ENCODE data around the gene PANK1. TPM values are rescaled to one million over a fixed set of nuclear protein-coding genes. Genes with fewer than 3 reads are reported as not detected.

The PANK1 gene
- total RNA-seq, 4 donors from 2014 or later: 1.3 to 5.9 (median 4.2) TPM

GRCh38 chr10:89563311-89563710, 81.7 kb downstream of the PANK1 start:
- no peak for TF ChIP-seq CTCF (IDR thresholded peaks at IDR 0.05; ENCODE audit: low read depth)

- no peak for TF ChIP-seq CTCF (IDR thresholded peaks at IDR 0.05; ENCODE audit: low read depth)
Measured at GRCh38 chr10:89556600-89556999, 88.4 kb downstream of the PANK1 start.

GRCh38 chr10:89555688-89556445, 89.2 kb downstream of the PANK1 start:
- TF ChIP-seq CTCF (IDR thresholded peaks at IDR 0.05; ENCODE audit: low read depth): no peak

GRCh38 chr10:89554433-89554832, 90.6 kb downstream of the PANK1 start:
- no peak for TF ChIP-seq CTCF (IDR thresholded peaks at IDR 0.05; ENCODE audit: low read depth)

- TF ChIP-seq CTCF (IDR thresholded peaks at IDR 0.05; ENCODE audit: low read depth): no peak
Measured at GRCh38 chr10:89553064-89553734, 91.8 kb downstream of the PANK1 start.

- TF ChIP-seq CTCF (IDR thresholded peaks at IDR 0.05; ENCODE audit: low read depth): no peak
Measured at GRCh38 chr10:89552213-89552612, 92.8 kb downstream of the PANK1 start.

GRCh38 chr10:89550509-89550908, 94.5 kb downstream of the PANK1 start:
- no peak for TF ChIP-seq CTCF (IDR thresholded peaks at IDR 0.05; ENCODE audit: low read depth)

Data from subcutaneous adipose tissue (tissue), 4 donors.